Right lobe of liver (tissue), 6 donors: ENCODE results near the gene MAPK8. TPM values are rescaled to one million over a fixed set of nuclear protein-coding genes. Genes with fewer than 3 reads are reported as not detected.
"Not testable (repeated sequence)": the region's sequence is repeated elsewhere in the genome, so short reads cannot be mapped to it uniquely, and the experiment has no call there.

ENCODE experiments used
- ATAC-seq, 4 donors: fragments of 200-7000 bp; cut with Tn5 transposase; one replicate each; pipeline ENCODE4 v1.9.1; 2020; ENCODE audit warnings: mild to moderate bottlenecking in 4 of 4, moderate library complexity in 4 of 4
- DNase-seq, 3 donors: peaks; one replicate each; pipeline ENCODE4 v3.0.0-alpha.2; 2020
- H3K27ac ChIP-seq, 3 donors: fragments of 200-600 bp; one replicate each; pipeline ENCODE4 v1.8.0; 2022
- H3K27me3 ChIP-seq, 2 donors: fragments of 200-600 bp; one replicate each; pipeline ENCODE4 v1.8.0; 2022
- H3K36me3 ChIP-seq, 4 donors: fragments of 200-600 bp; sonication (generic) in 1 of 4; one replicate each; pipeline versions ENCODE4 v1.5.1 to v1.8.0; 2017 to 2022; ENCODE audit warnings: control low read depth in 1 of 4
- H3K4me1 ChIP-seq, 4 donors: fragments of 200-600 bp; sonication (generic) in 1 of 4; one replicate each; pipeline versions ENCODE4 v1.5.1 to v1.8.0; 2017 to 2022; ENCODE audit warnings: control low read depth in 1 of 4
- H3K4me3 ChIP-seq, 3 donors: fragments of 200-600 bp; one replicate each; pipeline ENCODE4 v1.8.0; 2022
- H3K9me3 ChIP-seq, 4 donors: fragments of 200-600 bp; sonication (generic) in 1 of 4; one replicate each; pipeline versions ENCODE4 v1.5.1 to v1.8.0; 2017 to 2022; ENCODE audit warnings: control low read depth in 1 of 4
- CTCF ChIP-seq, 4 donors: fragments of 200-600 bp in 3 of 4; fragments of 450-650 bp in 1 of 4; IDR thresholded peaks; one replicate each; pipeline versions ENCODE4 v1.5.1 to v1.8.0; 2016 to 2022; ENCODE audit warnings: antibody characterized with exemption in 4 of 4, mild to moderate bottlenecking in 2 of 4
- POLR2A ChIP-seq: fragments of 450-650 bp; IDR thresholded peaks from one replicate; pipeline ENCODE4 v1.6.1; 2017; ENCODE audit warnings: antibody characterized with exemption, mild to moderate bottlenecking
- WGBS: methylation state at CpG from one replicate; pipeline ENCODE4 v1.1.6; 2018; ENCODE audit warnings: low coverage, low lambda C conversion rate; ENCODE audit not compliant: insufficient coverage; ENCODE audit errors: missing lambda C conversion rate; 5-methylcytosine and 5-hydroxymethylcytosine counted together
- intact Hi-C, 2 donors: fragments of 100-400 bp; cut with DNase I; formaldehyde crosslinking; loops; one replicate each; pipeline versions ENCODE4 v1.11.2 to v1.14.1; 2022
- total RNA-seq, 6 experiments: library from RNA; depleted of rRNA in 2 of 6; stranded (reverse); fragments of >200 nt in 2 of 6; fragmentation: NEBNext Ultra II Directional in 3 of 6; extraction: Animal tissue kit (Norgen Biotek cat#: 25700) in 3 of 6; gene quantifications; one replicate each; pipeline versions ENCODE4 v1.1.0 to v1.2.4, GENCODE V29; 2016 to 2023
- donor health status: DM: no; HTN: yes; CAD: no.
- donor health status: DM: no; HTN: no; CAD: no.
- donor health status: DM: no; HTN: no; CAD: no.
- donor health status: DM: no; HTN: yes; CAD: no.
- donor health status: DM: no; HTN: yes; CAD: no.

The MAPK8 gene
- total RNA-seq, 6 experiments from 2014 or later = 19.1 to 31.6 (median 27.6) TPM

- ATAC-seq (no peak), DNase-seq (no peak)
- Histone ChIP-seq H3K4me3 (no peak overlapping the region), H3K27ac (no peak overlapping the region), H3K4me1 (no peaks in the 10 kb centered on the region), H3K27me3 (no peaks in the 10 kb centered on the region), H3K36me3 (no peaks in the 10 kb centered on the region), H3K9me3 (no peaks in the 10 kb centered on the region)
- TF ChIP-seq POLR2A (no peak), CTCF (IDR thresholded peaks at IDR 0.05) (no peak)
- intact Hi-C loops = no loop called here
Observed at GRCh38 chr10:48340734-48341133, 34.3 kb downstream of the MAPK8 start.

- no peaks in the 10 kb centered on the region for H3K4me1 ChIP-seq
- no peaks in the 10 kb centered on the region for H3K36me3 ChIP-seq
- DNase-seq (no peak), ATAC-seq (no peak)
- 58% methylated on average over 2 of the region's 2 CpGs for WGBS
- no peak for TF ChIP-seq POLR2A
- no peak for TF ChIP-seq CTCF (IDR thresholded peaks at IDR 0.05)
- H3K9me3 ChIP-seq = no peaks in the 10 kb centered on the region
- H3K27ac ChIP-seq = no peak overlapping the region
- no peaks in the 10 kb centered on the region for H3K27me3 ChIP-seq
- intact Hi-C loops = no loop called here
- H3K4me3 ChIP-seq = no peak overlapping the region
Observed at GRCh38 chr10:48343106-48343505, 36.6 kb downstream of the MAPK8 start.

- H3K36me3 ChIP-seq = no peaks in the 10 kb centered on the region
- no peak for DNase-seq
Observed at GRCh38 chr10:48343921-48344598, 37.6 kb downstream of the MAPK8 start.

GRCh38 chr10:48346248-48346647 lies 39.8 kb downstream of the MAPK8 start:
- H3K4me3 ChIP-seq, ATAC-seq, H3K36me3 ChIP-seq, H3K27me3 ChIP-seq, H3K4me1 ChIP-seq, intact Hi-C loops, DNase-seq, H3K9me3 ChIP-seq, H3K27ac ChIP-seq: not testable (repeated sequence)
- 92% methylated on average over 7 of the region's 9 CpGs for WGBS
- TF ChIP-seq CTCF (IDR thresholded peaks at IDR 0.05) = peak in 1 of 4 donors; percentile 6

More at GRCh38 chr10:48343921-48344598, 37.6 kb downstream of the MAPK8 start:
- 78% methylated on average over 3 of the region's 3 CpGs for WGBS
- H3K9me3 ChIP-seq = no peaks in the 10 kb centered on the region
- no peak overlapping the region for H3K4me3 ChIP-seq
- H3K27ac ChIP-seq = no peak overlapping the region
- no peaks in the 10 kb centered on the region for H3K4me1 ChIP-seq
- H3K27me3 ChIP-seq = no peaks in the 10 kb centered on the region
- ATAC-seq = no peak
- TF ChIP-seq POLR2A (no peak), CTCF (IDR thresholded peaks at IDR 0.05) (no peak)
- intact Hi-C loops = no loop called here

- H3K27me3 ChIP-seq, DNase-seq, H3K27ac ChIP-seq, H3K4me1 ChIP-seq, H3K4me3 ChIP-seq, intact Hi-C loops, H3K9me3 ChIP-seq, ATAC-seq, H3K36me3 ChIP-seq: not testable (repeated sequence)
- WGBS = 100% methylated on average over 2 of the region's 2 CpGs
Observed at GRCh38 chr10:48347539-48347938, 41.1 kb downstream of the MAPK8 start.

GRCh38 chr10:48347943-48348342 lies 41.5 kb downstream of the MAPK8 start:
- H3K27ac ChIP-seq, intact Hi-C loops, H3K36me3 ChIP-seq, H3K4me1 ChIP-seq, DNase-seq, H3K9me3 ChIP-seq, H3K4me3 ChIP-seq, ATAC-seq, H3K27me3 ChIP-seq: not testable (repeated sequence)
- 98% methylated on average over 4 of the region's 4 CpGs for WGBS
